Left lung (tissue), 10 donors: ENCODE measurements around the gene PTCH2. TPM values are rescaled to one million over a fixed set of nuclear protein-coding genes. Genes with fewer than 3 reads are reported as not detected.

Experiments
- ATAC-seq: fragments of 200-7000 bp; cut with Tn5 transposase; one replicate; pipeline ENCODE4 v1.9.1; 2020; ENCODE audit warnings: moderate library complexity
- DNase-seq, 4 donors: peaks; one replicate each; pipeline ENCODE4 v3.0.0-alpha.2; 2013 to 2020
- H3K27ac ChIP-seq, 2 donors: fragments of 200-600 bp; sonication (generic) in 1 of 2; one replicate each; pipeline versions ENCODE4 v1.5.0 to v1.8.0; 2020 to 2021
- H3K27me3 ChIP-seq, 2 donors: fragments of 200-600 bp; sonication (generic) in 1 of 2; one replicate each; pipeline versions ENCODE4 v1.5.0 to v1.8.0; 2020 to 2021
- H3K36me3 ChIP-seq, 2 donors: fragments of 200-600 bp; sonication (generic) in 1 of 2; one replicate each; pipeline versions ENCODE4 v1.5.0 to v1.8.0; 2020 to 2021
- H3K4me1 ChIP-seq, 2 donors: fragments of 200-600 bp; one replicate each; pipeline ENCODE4 v1.8.0; 2021
- H3K4me3 ChIP-seq, 2 donors: fragments of 200-600 bp; sonication (generic) in 1 of 2; one replicate each; pipeline versions ENCODE4 v1.5.0 to v1.8.0; 2020 to 2021; ENCODE audit warnings: mild to moderate bottlenecking in 1 of 2
- H3K9me3 ChIP-seq, 2 donors: fragments of 200-600 bp; sonication (generic) in 1 of 2; one replicate each; pipeline versions ENCODE4 v1.5.0 to v1.8.0; 2020 to 2021
- CTCF ChIP-seq, 2 donors: fragments of 200-600 bp; sonication (generic) in 1 of 2; IDR thresholded peaks; one replicate each; pipeline versions ENCODE4 v1.5.0 to v1.8.0; 2021; ENCODE audit warnings: antibody characterized with exemption in 2 of 2
- intact Hi-C, 2 donors: fragments of 100-400 bp; cut with DNase I; formaldehyde crosslinking; loops; one replicate each; pipeline versions ENCODE4 v1.11.2 to v1.14.2; 2022
- polyA plus RNA-seq, 6 donors: library from polyadenylated mRNA; unstranded; fragments of 120-200 nt; gene quantifications; one replicate each; pipeline ENCODE4 v1.2.1, GENCODE V29; 2013; ENCODE audit not compliant: insufficient read length in 6 of 6
- total RNA-seq, 2 donors: library from RNA; stranded (reverse); fragmentation: NEBNext Ultra II Directional; extraction: Animal tissue kit (Norgen Biotek cat#: 25700); gene quantifications; one replicate each; pipeline ENCODE4 v1.2.1, GENCODE V29; 2021
- donor health status: DM: no; HTN: yes; CAD: no.
- donor health status: DM: no; HTN: no; CAD: no.

The PTCH2 gene
- total and polyA plus RNA-seq, 8 donors: 1.0 to 9.4 (median 6.3) TPM

- intact Hi-C loops: loop anchor here in 1 of 2 donors (10.0 kb wide), 1 partner anchor 70 kb away; no protein-coding TSS in a partner anchor
- Histone ChIP-seq H3K27ac (peak overlapping the region in 1 of 2 donors; percentile 18), H3K36me3 (peaks cover 0 to 29% of the 10 kb centered on the region in 2 donors), H3K4me1 (peaks cover 16 to 37% of the 10 kb centered on the region in 2 donors), H3K27me3 (peaks cover 0 to 9% of the 10 kb centered on the region in 2 donors), H3K4me3 (peak overlapping the region; percentile 35 to 38), H3K9me3 (no peaks in the 10 kb centered on the region)
- peak in 2 of 4 donors; percentile 52 to 81 for DNase-seq
- TF ChIP-seq CTCF (IDR thresholded peaks at IDR 0.05): no peak
- peak; percentile 37 for ATAC-seq
Measured at GRCh38 chr1:44784094-44785028, 58.7 kb downstream of the PTCH2 start.

- H3K4me3 ChIP-seq: peak overlapping the region; percentile 35 to 38
- no peaks in the 10 kb centered on the region for H3K9me3 ChIP-seq
- ATAC-seq: peak; percentile 6
- H3K27ac ChIP-seq: no peak overlapping the region
- H3K27me3 ChIP-seq: peaks cover 0 to 9% of the 10 kb centered on the region in 2 donors
- H3K36me3 ChIP-seq: peaks cover 0 to 36% of the 10 kb centered on the region in 2 donors
- peaks cover 16 to 41% of the 10 kb centered on the region in 2 donors for H3K4me1 ChIP-seq
- no peak for DNase-seq
- intact Hi-C loops: loop anchor here in 1 of 2 donors (10.0 kb wide), 1 partner anchor 71 kb away; no protein-coding TSS in a partner anchor
- no peak for TF ChIP-seq CTCF (IDR thresholded peaks at IDR 0.05)
Measured at GRCh38 chr1:44783697-44784093, 59.4 kb downstream of the PTCH2 start.

GRCh38 chr1:44780583-44781121, 62.4 kb downstream of the PTCH2 start:
- ATAC-seq: no peak
- H3K36me3 ChIP-seq: peaks cover 0 to 62% of the 10 kb centered on the region in 2 donors
- intact Hi-C loops: loop anchor here in 1 of 2 donors (10.0 kb wide), 1 partner anchor 74 kb away; no protein-coding TSS in a partner anchor

GRCh38 chr1:44778705-44779576, 64.1 kb downstream of the PTCH2 start:
- no peak for TF ChIP-seq CTCF (IDR thresholded peaks at IDR 0.05)
- no peak for ATAC-seq
- peaks cover 0 to 62% of the 10 kb centered on the region in 2 donors for H3K36me3 ChIP-seq

More at GRCh38 chr1:44780583-44781121, 62.4 kb downstream of the PTCH2 start:
- Histone ChIP-seq H3K4me1 (peaks cover 24 to 56% of the 10 kb centered on the region in 2 donors), H3K27ac (no peak overlapping the region), H3K9me3 (no peaks in the 10 kb centered on the region), H3K4me3 (no peak overlapping the region), H3K27me3 (peaks cover 0 to 9% of the 10 kb centered on the region in 2 donors)
- DNase-seq: peak in 1 of 4 donors; percentile 26
- TF ChIP-seq CTCF (IDR thresholded peaks at IDR 0.05): no peak

More at GRCh38 chr1:44778705-44779576, 64.1 kb downstream of the PTCH2 start:
- no peaks in the 10 kb centered on the region for H3K9me3 ChIP-seq
- peak overlapping the region in 1 of 2 donors; percentile 88 for H3K4me3 ChIP-seq
- DNase-seq: peak in 1 of 4 donors; percentile 14
- H3K27me3 ChIP-seq: peaks cover 0 to 3% of the 10 kb centered on the region in 2 donors
- intact Hi-C loops: no loop called here
- peaks cover 25 to 47% of the 10 kb centered on the region in 2 donors for H3K4me1 ChIP-seq
- H3K27ac ChIP-seq: no peak overlapping the region
